Measurements from ENCODE around the gene UBR1.
"Not testable (repeated sequence)": the region's sequence is repeated elsewhere in the genome, so short reads cannot be mapped to it uniquely, and the experiment has no call there.

Gene UBR1

DNA sequence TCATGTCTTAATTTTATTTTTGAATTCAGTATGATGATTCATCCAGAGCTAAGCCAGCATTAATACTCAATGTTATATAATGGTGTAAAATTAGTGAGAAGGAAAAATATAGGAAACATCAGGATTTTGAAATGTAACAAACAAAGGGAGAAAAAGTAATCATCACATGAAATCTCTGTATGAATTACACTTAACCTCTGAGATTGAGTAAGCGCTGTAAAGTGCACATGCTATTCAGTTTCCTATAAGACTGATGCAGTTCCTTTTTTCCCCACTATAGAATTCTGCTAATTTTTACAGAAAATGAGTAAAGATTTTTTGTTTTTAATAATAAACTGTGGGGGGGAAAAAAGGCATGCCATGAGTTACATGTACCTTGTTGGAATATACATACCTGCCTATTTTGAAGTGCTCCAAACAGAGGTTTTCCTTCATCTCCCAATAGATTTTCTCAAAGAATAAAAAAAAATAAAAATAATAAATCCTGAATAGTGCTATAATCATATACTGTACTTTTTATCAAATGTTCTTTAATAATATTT lies 121.3 kb downstream of the UBR1 start:
- peaks cover 96% of the 10 kb centered on the region for H3K36me3 Mint-ChIP-seq
- no peaks in the 10 kb centered on the region for H3K4me1 Mint-ChIP-seq
- DNase-seq (ENCODE audit: low spot score in 2 of 2) (no peak), ATAC-seq (no peak)
- no peak overlapping the region for H3K4me3 Mint-ChIP-seq
- H3K9me3 Mint-ChIP-seq, result no peaks in the 10 kb centered on the region
- H3K27ac Mint-ChIP-seq, result no peak overlapping the region

GRCh38 chr15:42979113-42979512 lies 126.7 kb downstream of the UBR1 start:
- peaks cover 96% of the 10 kb centered on the region for H3K36me3 Mint-ChIP-seq
- H3K9me3 Mint-ChIP-seq; ATAC-seq; H3K27ac Mint-ChIP-seq; H3K4me1 Mint-ChIP-seq; DNase-seq (ENCODE audit: low spot score in 2 of 2); H3K4me3 Mint-ChIP-seq: not testable (repeated sequence)

DNA sequence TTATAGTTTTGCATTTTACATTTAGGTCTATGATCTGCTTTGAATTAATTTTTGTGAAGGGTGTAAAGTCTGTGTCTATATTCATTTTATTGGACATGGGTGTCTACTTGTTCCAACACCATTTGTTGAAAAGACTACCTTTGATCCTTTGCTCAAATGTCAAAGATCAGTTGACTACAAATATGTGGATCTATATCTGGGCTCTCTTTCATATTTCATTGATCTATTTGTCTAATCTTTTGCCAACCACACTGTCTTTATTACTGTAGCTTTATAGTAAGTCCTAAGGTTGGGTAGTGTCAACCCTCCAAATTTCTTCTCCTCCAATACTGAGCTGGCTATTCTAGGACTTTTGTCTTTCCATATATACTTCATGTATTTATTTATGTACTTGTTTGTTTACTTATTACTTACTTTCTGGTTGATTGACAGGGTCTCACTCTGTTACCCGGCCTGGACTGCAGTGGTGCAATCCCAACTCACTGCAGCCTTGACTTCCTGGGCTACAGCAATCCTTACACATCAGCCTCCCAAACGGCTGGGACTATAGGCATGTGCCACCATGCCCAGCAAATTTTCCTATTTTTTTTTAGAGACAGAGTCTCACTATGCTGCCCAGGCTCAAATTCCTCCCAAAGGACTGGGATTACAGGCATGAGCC lies 131.5 kb downstream of the UBR1 start:
- Mint-ChIP-seq H3K9me3 (no peaks in the 10 kb centered on the region), H3K4me1 (no peaks in the 10 kb centered on the region), H3K36me3 (peaks cover 100% of the 10 kb centered on the region), H3K4me3 (no peak overlapping the region), H3K27ac (no peak overlapping the region)
- no peak for DNase-seq (ENCODE audit: low spot score in 2 of 2)
- ATAC-seq, result no peak

DNA sequence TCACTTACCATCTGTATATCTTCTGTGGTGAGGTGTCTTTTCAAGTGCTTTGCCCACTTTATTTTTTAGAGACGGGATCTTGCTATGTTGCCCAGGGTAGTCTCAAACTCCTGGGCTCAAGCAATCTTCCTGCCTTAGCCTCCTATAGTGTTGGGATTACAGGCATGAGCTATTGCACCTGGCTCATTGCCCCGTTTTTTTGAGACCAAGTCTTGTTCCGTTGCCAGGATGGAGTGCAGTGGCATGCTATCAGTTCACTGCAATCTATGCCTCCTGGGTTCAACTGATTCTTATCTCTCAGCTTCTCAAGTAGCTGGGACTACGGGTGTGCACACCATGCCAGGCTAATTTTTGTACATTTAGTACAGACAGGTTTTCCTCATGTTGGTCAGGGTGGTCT lies 132.7 kb downstream of the UBR1 start:
- Mint-ChIP-seq H3K4me1 (no peaks in the 10 kb centered on the region), H3K27ac (no peak overlapping the region), H3K36me3 (peaks cover 100% of the 10 kb centered on the region), H3K4me3 (no peak overlapping the region), H3K9me3 (no peaks in the 10 kb centered on the region)
- DNase-seq (ENCODE audit: low spot score in 2 of 2) (no peak), ATAC-seq (no peak)

DNA sequence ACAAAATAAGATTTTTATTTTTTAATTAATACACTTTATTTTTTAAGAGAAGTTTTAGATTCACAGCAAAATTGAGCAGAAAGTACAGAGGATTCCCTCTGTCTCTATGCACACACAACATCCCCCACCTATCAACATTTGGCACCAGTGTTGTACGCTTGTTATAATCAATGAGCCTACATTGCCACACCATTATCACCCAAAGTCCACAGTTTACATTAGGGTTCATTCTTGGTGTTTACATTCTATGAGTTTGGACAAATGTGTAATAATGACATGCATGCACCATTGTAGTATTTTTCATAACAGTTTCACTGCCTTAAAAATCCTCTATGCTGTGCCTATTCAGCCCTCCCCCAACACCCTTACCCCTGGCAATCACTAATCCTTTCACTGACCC lies 134.0 kb downstream of the UBR1 start:
- peaks cover 98% of the 10 kb centered on the region for H3K36me3 Mint-ChIP-seq

DNA sequence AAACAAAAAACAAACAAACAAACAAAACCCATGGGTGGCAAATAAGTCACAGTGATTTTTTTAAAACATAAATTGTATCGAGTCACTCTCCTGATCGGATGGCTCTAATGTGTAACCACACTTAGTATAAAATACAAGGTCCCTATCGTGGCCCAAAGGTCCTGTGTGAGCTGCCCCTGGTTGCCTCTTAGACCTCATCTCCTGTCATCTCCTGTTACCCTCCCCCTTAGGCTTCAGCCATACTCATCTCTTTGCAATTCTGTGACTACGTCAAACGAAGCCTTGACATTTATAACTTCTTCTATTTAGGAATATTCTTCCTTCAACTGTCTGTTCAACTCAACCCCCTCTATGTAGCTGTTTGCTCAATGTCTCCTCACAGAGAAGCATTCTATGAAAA lies 141.4 kb downstream of the UBR1 start:
- Mint-ChIP-seq H3K4me1 (no peaks in the 10 kb centered on the region), H3K9me3 (no peaks in the 10 kb centered on the region), H3K36me3 (peaks cover 98% of the 10 kb centered on the region), H3K27ac (no peak overlapping the region), H3K4me3 (no peak overlapping the region)
- no peak for DNase-seq (ENCODE audit: low spot score in 2 of 2)
- no peak for ATAC-seq

More for the DNA sequence above, 134.0 kb downstream of the UBR1 start:
- Mint-ChIP-seq H3K27ac (no peak overlapping the region), H3K4me1 (no peaks in the 10 kb centered on the region), H3K4me3 (no peak overlapping the region), H3K9me3 (no peaks in the 10 kb centered on the region)
- no peak for ATAC-seq
- no peak for DNase-seq (ENCODE audit: low spot score in 2 of 2)

- peaks cover 85% of the 10 kb centered on the region for H3K36me3 Mint-ChIP-seq
- H3K9me3 Mint-ChIP-seq, result no peaks in the 10 kb centered on the region
- no peak overlapping the region for H3K27ac Mint-ChIP-seq
- H3K4me3 Mint-ChIP-seq, result no peak overlapping the region
- DNase-seq (ENCODE audit: low spot score in 2 of 2), result no peak
- ATAC-seq, result peak; percentile 51
- no peaks in the 10 kb centered on the region for H3K4me1 Mint-ChIP-seq
Observed at GRCh38 chr15:42955518-42955917, 150.3 kb downstream of the UBR1 start.

GRCh38 chr15:42954291-42954690 lies 151.5 kb downstream of the UBR1 start:
- Mint-ChIP-seq H3K27ac (no peak overlapping the region), H3K36me3 (peaks cover 85% of the 10 kb centered on the region), H3K4me1 (no peaks in the 10 kb centered on the region)

DNA sequence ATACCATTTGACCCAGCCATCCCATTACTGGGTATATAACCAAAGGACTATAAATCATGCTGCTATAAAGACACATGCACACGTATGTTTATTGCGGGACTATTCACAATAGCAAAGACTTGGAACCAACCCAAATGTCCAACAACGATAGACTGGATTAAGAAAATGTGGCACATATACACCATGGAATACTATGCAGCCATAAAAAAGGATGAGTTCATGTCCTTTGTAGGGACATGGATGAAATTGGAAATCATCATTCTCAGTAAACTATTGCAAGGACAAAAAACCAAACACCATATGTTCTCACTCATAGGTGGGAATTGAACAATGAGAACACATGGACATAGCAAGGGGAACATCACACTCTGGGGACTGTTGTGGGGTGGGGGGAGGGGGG lies 156.9 kb downstream of the UBR1 start:
- H3K9me3 Mint-ChIP-seq; DNase-seq (ENCODE audit: low spot score in 2 of 2); ATAC-seq; H3K27ac Mint-ChIP-seq; H3K4me1 Mint-ChIP-seq; H3K4me3 Mint-ChIP-seq: not testable (repeated sequence)
- H3K36me3 Mint-ChIP-seq, result peaks cover 96% of the 10 kb centered on the region

More at GRCh38 chr15:42954291-42954690, 151.5 kb downstream of the UBR1 start:
- DNase-seq (ENCODE audit: low spot score in 2 of 2) (no peak), ATAC-seq (no peak)
- Mint-ChIP-seq H3K9me3 (no peaks in the 10 kb centered on the region), H3K4me3 (no peak overlapping the region)

DNA sequence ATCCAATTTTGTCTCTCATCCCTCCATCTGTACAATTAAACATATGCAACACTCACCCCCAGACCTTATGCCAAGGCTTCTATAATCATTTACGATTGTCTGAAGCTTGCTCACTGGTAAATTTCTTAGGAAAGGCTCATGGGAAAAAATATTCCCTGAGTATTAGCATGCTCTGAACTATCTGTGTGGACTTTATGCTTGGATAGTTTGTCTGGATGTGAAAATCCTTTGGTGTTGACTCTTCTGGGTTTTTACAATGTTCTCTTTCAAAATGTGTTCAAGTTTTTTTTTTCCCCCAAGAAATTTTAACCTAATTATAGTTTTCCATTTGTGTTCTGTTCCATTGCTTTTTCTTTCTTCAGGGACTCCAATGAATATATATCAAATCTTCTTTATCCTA lies 165.3 kb downstream of the UBR1 start:
- Mint-ChIP-seq H3K27ac (no peak overlapping the region), H3K4me3 (no peak overlapping the region), H3K4me1 (no peaks in the 10 kb centered on the region), H3K9me3 (no peaks in the 10 kb centered on the region), H3K36me3 (peaks cover 37% of the 10 kb centered on the region)
- no peak for DNase-seq (ENCODE audit: low spot score in 2 of 2)
- no peak for ATAC-seq

DNA sequence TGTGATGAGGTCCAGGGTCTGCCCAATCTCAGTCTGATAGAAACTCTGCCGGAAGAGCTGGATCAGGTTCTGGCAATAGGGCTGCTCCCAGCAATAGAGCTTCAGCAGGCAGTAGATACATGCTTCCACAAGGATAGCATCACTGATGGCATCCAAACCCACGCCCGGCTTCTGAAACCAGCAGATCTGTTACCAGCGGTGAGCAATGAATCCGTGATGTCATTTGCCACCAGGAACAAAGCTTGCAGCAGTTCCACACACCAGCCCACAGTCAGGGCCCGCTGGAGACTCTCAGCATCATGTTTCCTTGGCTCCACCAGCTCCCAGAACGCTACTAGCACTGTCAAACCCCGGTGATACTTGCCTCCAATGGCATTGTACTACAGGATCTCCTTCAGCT lies 166.0 kb downstream of the UBR1 start:
- Mint-ChIP-seq H3K9me3 (no peaks in the 10 kb centered on the region), H3K4me3 (no peak overlapping the region), H3K27ac (no peak overlapping the region), H3K36me3 (peaks cover 30% of the 10 kb centered on the region), H3K4me1 (no peaks in the 10 kb centered on the region)
- ATAC-seq (no peak), DNase-seq (ENCODE audit: low spot score in 2 of 2) (no peak)

GRCh38 chr15:42937143-42937542 lies 168.7 kb downstream of the UBR1 start:
- Mint-ChIP-seq H3K9me3 (no peaks in the 10 kb centered on the region), H3K27ac (no peak overlapping the region), H3K4me1 (no peaks in the 10 kb centered on the region), H3K4me3 (no peak overlapping the region), H3K36me3 (peaks cover 9% of the 10 kb centered on the region)
- DNase-seq (ENCODE audit: low spot score in 2 of 2), result no peak
- ATAC-seq, result no peak

- Mint-ChIP-seq H3K4me1 (no peaks in the 10 kb centered on the region), H3K9me3 (no peaks in the 10 kb centered on the region), H3K36me3 (no peaks in the 10 kb centered on the region), H3K27ac (no peak overlapping the region), H3K4me3 (no peak overlapping the region)
- ATAC-seq (no peak), DNase-seq (ENCODE audit: low spot score in 2 of 2) (no peak)
Observed at GRCh38 chr15:42933886-42934667, 171.8 kb downstream of the UBR1 start.

- H3K36me3 Mint-ChIP-seq, result no peaks in the 10 kb centered on the region
- no peak overlapping the region for H3K4me3 Mint-ChIP-seq
- no peak for ATAC-seq
- H3K4me1 Mint-ChIP-seq, result no peaks in the 10 kb centered on the region
- no peak for DNase-seq (ENCODE audit: low spot score in 2 of 2)
- H3K27ac Mint-ChIP-seq, result no peak overlapping the region
- no peaks in the 10 kb centered on the region for H3K9me3 Mint-ChIP-seq
Observed at GRCh38 chr15:42932833-42933515, 172.9 kb downstream of the UBR1 start.

DNA sequence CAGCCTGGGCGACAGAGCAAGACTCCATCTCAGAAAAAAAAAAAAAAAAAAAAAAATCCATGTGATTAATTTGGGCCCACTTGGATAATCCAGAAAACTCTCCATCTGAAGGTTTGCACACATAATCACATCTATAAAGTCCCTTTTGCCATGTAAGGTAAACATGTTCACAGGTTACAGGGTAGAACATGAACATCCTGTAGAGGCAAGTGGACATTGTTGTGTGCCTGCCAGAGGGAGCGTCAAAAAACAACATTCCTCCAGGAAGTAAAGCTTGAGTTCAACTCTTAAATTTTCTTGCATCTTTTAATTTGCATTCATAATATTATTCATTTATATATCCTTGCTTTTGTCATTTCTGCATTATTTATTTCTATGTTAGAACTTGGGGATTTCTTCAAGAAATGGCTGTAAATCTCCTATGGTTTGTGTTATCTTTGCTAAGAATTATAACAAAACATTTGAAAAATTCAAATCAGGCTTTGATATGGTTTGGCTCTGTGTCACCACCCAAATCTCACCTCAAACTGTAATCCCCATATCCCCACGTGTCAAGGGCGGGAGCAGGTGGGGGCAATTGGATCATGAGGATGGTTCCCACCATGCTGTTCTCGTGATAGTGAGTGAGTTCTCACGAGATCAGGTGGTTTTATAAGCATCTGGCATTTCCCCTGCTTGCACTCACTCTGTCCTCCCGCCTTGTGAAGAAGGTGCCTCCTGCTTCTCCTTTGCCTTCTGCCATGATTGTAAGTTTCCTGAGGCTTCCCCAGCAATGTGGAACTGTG lies 173.9 kb downstream of the UBR1 start:
- no peak for ATAC-seq
- H3K9me3 Mint-ChIP-seq, result no peaks in the 10 kb centered on the region
- no peak for DNase-seq (ENCODE audit: low spot score in 2 of 2)
- H3K27ac Mint-ChIP-seq, result peak overlapping the region; percentile 24
- no peaks in the 10 kb centered on the region for H3K36me3 Mint-ChIP-seq
- H3K4me3 Mint-ChIP-seq, result no peak overlapping the region
- H3K4me1 Mint-ChIP-seq, result no peaks in the 10 kb centered on the region
